Erythroblast (primary cell): ENCODE measurements around the gene SEZ6L2.
"Not testable (repeated sequence)": the region's sequence is repeated elsewhere in the genome, so short reads cannot be mapped to it uniquely, and the experiment has no call there.

Source experiments
- DNase-seq, 2 experiments: peaks; one replicate each; lab custom pipeline; 2025; lab: John Stamatoyannopoulos, UW
- GATA1 ChIP-seq: IDR thresholded peaks from 2 replicates; pipeline ENCODE4 v1.6.1; 2011; ENCODE audit warnings: low read depth, mild to moderate bottlenecking, control low read depth, low read length, moderate library complexity
- POLR2A ChIP-seq: IDR thresholded peaks from 2 replicates; pipeline ENCODE4 v1.6.1; 2011; ENCODE audit warnings: mild to moderate bottlenecking, low read length

Gene SEZ6L2

DNA sequence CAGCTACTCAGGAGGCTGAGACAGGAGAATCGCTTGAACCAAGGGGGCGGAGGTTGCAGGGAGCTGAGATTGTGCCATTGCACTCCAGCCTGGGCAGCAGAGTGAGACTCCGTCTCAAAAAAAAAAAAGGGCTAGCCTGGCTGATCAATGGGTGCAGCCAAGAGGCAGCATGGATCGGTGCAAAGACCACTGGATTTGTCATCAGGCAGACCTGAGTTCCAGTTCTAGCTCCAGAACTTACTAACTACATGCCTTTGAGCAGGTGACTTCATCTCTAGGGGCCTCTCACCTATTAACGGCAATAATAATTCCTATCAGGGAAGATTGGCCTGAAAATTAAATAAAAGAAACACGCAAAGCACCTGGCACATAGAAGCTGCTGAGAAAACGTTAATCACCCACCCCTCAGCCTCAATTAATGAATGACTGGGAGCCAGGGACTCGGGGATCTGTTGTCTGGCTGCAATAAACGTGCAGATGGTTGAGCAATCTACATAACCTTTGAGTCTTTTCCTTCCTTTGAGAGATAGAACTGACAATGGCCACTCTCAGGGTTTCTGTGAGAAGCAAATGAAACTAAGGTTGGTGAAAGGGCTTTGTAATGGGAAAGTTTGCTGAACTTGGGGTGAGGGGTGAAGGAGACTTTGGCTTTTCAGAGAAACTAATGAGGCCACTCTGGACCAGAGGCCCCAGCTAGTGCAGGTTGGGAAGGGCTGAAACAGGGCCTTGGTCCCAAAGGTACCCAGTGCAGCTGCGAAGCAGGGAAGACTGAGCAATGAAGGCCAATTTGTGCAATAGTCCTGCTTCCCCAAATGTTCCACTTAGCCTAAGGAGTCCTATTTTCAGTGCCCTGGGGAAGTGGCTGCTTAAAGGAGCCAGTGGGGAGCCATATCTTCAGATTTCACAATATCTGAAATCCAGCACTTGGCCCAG is 7.6 kb downstream of the SEZ6L2 start:
- TF ChIP-seq POLR2A: no peak
- no peak for DNase-seq

DNA sequence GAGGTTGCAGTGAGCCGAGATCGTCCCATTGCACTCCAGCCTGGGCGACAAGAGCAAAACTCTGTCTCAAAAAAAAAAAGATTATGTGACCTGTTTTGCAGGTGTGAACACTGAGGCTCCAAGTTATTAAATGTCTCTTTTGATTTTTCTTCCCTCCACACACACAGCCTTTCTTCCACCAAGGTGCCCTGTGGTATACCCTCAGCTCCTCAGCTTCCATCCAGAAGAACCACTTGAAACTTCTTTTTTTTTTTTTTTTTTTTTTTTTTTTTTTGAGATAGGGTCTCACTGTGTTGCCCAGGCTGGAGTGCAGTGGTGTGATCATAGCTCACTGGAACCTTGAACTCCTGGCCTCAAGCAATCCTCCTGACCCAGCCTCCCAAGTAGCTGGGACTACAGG is 10.0 kb downstream of the SEZ6L2 start:
- DNase-seq: not testable (repeated sequence)

DNA sequence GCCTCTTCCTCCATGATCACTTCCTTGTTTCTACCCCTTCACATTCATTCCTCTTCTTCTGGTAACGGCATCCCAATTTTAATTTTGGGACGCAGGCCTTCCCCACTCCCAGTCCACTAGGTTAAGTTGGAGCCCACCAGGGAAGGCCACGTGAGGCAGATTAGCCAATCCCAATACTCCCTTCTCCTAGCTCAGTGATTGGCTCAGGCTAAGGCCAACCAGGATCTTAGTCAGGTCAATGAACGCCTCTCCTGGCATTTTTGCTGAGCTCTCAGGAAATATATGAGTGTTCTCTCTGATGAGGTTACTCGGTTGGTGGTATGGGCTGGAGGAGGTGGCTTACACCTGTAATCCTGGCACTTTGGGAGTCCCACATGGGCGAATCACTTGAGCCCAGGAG is 15.4 kb downstream of the SEZ6L2 start:
- TF ChIP-seq GATA1 (no peak), POLR2A (no peak)
- no peak for DNase-seq

DNA sequence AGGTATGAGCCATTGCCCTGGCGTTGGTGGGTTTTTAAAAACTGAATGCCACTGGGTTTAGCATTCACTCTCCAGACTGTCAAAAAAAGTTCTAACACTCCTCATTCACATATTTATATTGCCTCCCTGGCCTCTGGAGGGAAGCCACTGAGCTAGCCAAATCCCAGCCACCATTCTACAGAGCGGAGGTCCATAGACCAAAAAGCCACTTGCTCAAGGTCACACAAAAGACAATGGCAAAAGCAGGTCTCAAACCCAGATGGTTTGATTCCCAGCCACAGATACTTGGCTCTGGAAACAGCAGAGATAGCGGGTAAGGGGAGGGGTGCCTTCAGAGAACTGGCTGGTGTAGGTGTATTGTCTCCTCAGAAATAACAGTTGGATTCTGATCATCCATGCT is 18.3 kb downstream of the SEZ6L2 start:
- TF ChIP-seq POLR2A: no peak
- no peak for TF ChIP-seq GATA1
- DNase-seq: no peak

DNA sequence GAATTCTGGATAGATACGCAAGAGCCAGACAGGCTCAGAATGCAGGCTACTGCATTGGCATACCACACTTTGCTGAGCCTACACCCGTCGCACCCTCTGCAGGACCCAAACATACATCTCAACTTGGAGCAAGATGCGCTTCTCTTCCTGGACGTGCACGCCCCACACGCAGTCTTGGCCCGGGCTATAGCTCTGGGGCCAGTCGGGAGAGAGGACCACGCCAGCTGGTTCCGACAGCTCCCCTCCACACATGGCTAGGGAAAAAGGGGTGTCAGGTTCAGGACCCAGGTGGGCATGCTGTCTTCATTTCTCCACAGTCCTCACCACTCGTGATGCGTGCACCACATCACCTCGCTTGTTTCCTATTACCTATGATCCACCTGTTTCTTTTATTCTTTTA is 21.2 kb downstream of the SEZ6L2 start:
- DNase-seq: no peak
- no peak for TF ChIP-seq GATA1
- TF ChIP-seq POLR2A: no peak

DNA sequence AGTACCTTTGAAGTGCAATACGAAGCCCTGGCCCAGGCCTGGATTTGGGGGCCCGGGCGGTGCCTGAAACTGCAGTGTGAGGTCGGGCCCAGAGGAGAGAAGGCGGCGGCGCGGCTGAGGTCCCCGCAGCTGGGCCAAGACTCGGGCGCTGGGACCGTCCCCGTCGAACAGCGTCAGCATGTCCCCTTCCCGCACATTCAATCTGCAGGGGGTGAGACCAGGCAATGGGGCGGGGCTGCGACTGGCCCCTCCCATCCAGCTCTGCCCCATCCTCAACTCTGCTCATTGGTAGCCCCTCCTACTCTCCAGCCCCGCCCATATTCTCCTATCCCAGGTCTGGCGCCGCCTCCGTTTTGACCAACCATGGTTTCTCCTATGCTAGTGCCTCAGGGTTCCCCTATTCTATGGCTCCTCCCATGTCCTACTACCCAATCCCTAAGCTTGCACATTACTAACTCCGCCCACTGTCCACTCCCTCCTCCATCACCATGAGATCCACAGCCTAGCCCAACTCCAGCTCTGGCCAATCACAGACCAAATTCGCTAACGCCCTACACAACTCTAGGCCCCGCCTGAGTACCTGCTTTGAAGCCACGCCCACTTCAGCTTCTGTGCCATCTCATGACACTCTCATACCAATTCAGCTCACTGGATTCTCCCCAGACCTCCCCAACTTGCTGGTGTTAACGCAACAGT is 21.9 kb downstream of the SEZ6L2 start:
- peak in 1 of 2 experiments; percentile 65 for DNase-seq
- no peak for TF ChIP-seq POLR2A
- no peak for TF ChIP-seq GATA1

DNA sequence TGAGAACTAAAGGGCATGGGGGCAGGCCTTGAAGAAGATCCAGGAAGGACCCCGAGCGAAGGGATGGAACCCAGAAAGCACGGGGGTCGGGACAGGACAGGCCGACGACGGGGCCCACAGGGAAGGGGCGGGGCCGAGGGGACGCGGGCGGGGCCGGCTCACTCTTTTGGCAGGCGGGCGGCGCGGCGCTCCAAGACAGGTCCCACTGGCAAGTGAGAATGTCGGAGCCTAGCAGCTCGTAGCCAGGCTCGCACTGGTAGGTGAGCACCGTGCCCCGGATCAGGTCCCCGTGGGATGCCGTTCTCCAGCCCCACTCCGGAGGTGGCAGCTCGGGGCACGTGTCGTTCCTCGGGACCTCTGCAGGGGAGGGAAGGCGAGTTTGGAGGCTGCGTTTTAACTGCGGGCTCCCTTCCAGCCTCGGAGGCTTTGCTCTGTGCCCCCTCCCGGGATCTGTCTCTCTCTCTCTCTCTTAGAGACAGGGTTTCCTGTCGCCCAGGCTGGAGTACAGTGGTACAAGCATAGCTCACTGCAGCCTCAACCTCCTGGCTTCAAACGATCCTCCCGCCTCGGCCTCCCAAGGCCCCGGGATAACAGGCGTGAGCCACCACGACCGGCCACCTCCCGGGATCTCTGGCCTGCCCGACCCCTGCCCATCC is 22.6 kb downstream of the SEZ6L2 start:
- DNase-seq: no peak
- no peak for TF ChIP-seq GATA1
- TF ChIP-seq POLR2A: no peak

DNA sequence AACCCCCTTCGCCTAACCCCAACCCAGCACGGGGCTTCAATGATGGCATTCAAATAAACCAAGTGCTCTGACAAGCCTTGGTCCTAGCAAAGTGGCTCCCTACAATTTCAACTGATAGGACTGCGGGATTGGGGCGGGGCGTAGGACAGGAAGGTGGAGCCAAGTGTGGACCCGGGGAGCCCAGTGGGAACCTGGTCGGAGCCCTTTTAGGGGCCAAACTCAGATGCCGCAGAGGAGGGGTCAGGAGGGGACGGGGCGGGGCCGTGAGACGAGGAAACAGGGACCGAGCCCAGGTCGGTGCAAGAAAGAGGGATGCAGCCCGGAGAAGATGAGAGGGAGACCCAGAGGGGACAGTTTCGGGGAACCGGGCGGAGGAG is 23.1 kb downstream of the SEZ6L2 start:
- DNase-seq: no peak
- TF ChIP-seq GATA1: no peak
- TF ChIP-seq POLR2A: no peak

DNA sequence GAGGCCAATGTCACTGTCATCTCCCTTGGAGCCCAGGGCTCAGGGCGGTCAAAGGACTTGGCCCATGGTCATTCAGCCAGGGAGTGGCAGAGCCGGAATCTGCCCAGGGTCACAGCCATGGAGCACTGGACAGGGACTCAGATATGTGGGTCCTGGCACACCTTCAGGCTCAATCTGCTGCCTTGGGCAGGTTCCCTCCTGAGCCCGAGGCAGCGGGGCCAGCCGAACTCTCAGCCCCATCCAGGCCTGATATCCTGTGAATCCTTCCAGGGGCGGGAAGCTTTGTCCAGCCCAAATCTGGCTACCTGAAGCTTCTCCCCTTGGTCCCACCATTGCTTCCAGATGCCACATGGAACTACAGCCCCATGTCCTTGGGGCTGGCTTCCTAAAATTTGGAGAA is 24.1 kb downstream of the SEZ6L2 start:
- TF ChIP-seq POLR2A: no peak
- no peak for TF ChIP-seq GATA1
- DNase-seq: no peak

DNA sequence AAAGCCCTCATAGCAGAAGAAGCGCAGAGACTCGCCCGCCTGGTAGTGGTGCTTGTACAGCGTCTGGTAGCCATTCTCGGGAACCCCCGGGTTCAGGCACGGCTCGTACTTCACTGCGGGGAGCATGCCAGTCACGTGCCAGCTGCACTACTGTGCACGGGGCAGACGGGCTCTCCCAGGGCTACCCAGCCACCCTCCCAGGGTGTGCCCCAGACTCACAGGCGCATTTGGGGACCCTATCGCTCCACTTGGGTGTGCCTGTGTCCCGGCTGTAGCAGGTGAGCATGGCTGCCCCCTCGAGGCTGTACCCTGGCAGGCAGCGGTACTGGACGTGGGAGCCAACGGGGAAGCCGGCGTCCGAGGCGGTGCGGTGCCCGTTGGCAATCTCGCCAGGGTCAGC is 26.0 kb downstream of the SEZ6L2 start:
- DNase-seq: no peak
- no peak for TF ChIP-seq POLR2A
- no peak for TF ChIP-seq GATA1

DNA sequence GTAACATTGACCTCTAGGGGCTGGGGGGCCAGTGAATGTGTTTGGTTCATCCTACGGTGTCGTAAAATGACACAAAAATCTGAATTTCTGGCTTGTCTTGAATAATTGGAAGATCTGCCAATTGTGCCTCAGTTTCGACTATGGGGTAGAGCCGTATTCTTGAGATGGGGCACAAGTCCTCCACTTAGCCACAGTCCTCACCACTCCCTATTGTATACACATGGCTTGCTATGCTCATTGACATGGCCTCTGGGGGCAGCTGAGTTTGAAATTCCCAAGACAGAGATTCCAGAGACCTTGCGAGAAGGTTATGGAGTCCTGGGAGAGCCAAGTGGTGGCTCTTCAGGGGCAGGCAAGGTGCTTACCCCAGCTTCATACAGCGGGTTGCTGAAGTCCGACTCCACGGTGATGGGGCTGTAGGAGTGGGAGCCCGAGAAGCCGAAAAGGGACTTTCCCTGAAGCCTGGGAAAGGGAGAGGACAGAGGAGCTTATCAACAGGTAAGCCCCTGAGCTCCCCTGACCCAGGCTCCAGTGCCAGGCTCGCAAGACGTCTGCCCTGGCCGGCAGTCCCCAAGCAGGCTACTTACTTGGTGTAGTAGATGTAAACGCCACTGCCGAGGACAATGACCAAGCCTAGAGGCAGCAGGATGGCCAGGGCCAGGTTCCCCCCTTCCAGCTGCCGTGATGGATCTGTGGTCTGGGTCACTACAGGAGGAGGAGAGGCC is 27.4 kb downstream of the SEZ6L2 start:
- TF ChIP-seq POLR2A (no peak), GATA1 (no peak)
- no peak for DNase-seq

DNA sequence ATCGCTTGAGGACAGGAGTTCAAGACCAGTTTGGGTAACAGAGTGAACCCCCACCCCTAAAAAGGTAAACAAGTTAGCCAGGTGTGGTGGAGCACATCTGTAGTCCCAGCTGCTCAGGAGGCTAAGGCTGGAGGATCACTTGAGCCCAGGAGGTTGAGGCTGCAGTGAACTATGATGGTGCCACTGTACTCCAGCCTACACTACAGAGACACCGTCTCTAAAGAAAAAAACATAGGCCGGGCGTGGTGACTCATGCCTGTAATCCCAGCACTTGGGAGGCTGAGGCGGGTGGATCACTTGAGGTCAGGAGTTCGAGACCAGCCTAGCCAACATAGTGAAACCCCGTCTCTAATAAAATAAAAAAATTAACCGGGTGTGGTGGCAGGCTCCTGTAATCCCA is 30.3 kb downstream of the SEZ6L2 start:
- not testable (repeated sequence) for DNase-seq

DNA sequence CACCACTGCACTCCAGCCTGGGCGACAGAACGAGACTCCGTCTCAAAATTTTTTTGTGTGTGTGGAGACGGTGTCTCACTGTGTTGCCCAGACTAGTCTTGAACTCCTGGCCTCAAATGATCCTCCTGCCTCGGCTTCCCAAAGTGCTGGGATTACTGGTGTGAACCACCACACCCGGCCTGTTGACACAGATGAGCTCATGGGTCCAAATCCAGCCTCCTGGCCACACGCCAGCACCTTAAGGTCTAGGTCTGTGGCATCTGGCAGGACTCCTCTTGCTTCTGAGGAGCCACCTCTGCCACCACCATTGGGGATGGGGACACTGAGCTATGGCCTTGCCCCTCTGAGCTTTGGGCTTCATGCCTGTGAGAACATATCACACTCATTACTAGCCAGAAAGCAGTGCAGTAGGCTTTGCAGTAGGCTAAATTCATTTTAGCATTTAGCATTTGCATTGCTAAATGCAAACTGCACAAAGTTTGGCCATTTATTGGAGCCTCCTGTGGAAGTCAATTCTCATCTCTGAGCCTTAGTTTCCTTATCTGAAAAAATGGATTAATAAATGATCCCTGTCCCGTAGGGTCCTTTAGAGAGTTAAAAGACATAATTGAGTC is 30.8 kb downstream of the SEZ6L2 start:
- TF ChIP-seq POLR2A (no peak), GATA1 (no peak)
- DNase-seq: peak in 1 of 2 experiments; percentile 33
